ENCODE data around the gene OSBPL9.
"Not testable (repeated sequence)": the region's sequence is repeated elsewhere in the genome, so short reads cannot be mapped to it uniquely, and the experiment has no call there.

The OSBPL9 gene

DNA sequence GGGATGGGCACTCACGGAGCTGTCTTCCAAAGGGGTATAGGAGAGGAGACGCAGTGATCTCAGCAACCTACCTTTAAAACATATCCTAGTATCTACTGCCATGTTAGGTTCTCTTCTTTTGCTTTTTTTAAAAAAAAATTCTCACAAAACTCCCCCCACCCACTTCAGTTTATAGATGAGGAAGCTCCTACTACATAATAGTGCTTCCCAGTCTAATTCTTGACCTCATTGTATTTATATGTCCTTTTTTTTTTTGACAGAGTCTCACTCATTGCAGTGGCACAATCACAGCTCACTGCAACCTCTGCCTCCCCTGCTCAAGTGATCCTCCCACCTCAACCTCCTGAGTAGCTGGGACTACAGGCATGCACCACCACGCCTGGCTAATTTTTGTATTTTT lies 99.9 kb downstream of the OSBPL9 start:
- DNase-seq, result no peak

DNA sequence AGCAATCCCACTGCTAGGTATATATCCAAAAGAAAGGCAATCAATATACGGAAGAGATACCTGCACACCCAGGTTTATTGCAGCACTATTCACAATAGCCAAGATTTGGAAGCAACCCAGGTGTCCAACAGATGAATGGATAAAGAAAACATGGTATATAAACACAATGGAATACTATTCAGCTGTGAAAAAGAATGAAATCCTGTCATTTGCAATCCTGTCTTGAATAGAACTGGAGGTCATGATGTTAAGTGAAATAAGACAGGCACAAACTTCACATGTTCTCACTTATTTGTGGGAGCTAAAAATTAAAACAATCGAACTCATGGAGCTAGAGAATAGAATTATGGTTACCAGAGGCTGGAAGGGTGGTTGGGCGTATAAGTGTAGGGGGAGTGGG lies 101.0 kb downstream of the OSBPL9 start:
- no peak for DNase-seq

DNA sequence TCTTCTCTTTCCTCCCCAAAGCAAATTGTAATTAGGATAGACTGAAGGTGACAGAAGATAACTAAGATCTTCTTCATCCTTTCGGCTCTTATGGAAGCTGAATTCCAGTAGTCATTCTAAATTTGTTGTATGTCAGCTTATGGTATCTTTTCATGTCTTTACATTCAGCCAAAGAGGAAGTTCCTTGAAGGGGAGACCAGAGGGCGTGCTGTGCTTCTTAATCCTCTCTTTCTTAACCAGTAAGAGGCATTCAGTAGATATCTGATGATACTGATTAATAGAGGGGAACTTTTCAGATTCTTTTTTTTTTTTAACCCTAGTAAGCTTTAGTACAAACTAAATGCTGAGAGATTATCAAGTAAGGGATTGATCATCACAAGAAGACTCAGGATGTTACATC lies 102.3 kb downstream of the OSBPL9 start:
- no peak for DNase-seq

DNA sequence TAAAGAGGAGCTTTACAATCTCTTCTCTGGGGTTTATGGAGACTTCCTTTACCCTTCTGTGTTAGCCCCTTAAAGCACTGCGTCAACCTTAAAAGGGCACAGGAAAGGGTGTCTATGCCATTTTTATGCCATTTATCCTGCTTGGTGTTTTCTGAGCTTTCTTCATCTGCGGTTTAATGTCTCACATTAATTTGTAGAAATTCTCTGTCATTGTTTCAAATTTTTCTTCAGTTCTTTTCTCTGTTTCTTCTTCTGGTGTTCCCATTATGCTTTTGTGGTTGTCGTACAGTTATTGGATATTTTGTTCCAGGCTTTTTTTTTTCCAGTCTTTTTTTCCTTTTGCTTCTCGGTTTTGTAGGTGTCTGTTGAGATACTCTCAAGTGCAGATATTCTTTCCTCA lies 107.9 kb downstream of the OSBPL9 start:
- DNase-seq, result no peak

DNA sequence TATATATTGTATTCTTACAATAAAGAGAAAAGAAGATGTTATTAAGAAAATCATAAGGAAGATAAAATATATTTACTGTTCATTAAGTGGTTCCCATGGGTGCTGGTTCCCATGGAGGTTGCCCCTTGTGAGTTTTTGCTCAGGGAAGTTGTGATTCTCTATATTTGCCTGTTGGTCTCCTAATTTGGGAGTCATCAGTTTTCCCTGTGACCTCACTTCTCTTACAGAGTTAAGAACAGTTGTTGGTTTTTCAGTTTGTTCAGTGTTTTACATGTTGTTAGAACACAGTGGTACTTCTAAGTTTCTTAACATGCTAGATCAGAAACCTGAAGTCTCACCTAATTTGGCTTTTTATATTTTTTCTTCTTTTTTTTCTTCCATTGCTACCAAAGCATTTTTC lies 109.2 kb downstream of the OSBPL9 start:
- DNase-seq, result no peak

DNA sequence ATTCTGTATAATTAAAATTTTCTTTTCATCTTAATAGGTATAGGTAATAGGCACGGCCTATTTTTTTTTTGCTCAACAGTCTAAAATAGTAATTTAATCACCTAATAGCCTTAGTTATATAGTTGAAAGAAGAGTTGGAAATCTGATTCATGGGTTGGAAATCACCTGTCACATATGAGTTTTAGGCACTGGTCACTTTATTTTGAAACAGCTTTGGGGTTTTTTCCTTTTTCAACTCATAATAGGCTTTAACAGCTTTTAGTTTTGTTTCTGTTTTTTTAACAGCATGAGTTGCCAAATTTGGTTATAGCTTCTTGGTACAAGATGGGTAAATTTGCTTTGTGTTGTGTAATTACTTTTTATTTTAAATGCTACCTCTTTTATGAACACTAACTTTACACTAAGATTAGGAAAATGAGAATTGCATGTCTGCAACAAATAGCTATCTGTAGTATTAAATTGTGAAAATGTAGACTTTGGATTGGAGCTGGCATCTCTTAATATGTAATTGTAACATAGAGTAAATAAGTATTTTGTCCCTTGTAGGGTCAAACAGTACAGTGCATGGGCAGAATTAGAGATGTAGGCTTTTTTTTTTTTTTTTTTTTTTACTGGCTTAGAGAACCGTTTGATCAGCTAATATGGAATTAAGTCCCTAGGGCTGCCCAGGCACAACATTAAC lies 109.8 kb downstream of the OSBPL9 start:
- DNase-seq, result no peak

DNA sequence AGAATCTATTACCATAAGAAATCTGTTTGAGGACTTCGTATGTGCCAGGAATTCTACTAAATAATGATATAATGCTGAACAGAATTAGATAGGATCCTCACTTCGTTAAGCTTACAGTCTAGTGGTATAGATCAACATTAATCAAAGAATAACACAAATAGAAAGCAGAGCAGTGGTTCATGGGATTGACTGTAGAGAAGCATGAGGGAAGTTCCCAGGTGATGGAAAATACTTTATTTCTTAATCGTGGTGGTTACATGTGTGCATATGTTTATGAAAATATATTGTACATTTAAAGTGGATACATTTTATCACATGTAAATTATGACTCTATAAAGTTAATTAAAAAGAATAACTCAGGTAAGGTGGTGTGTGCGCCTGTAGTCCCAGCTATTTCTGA lies 110.5 kb downstream of the OSBPL9 start:
- no peak for DNase-seq

DNA sequence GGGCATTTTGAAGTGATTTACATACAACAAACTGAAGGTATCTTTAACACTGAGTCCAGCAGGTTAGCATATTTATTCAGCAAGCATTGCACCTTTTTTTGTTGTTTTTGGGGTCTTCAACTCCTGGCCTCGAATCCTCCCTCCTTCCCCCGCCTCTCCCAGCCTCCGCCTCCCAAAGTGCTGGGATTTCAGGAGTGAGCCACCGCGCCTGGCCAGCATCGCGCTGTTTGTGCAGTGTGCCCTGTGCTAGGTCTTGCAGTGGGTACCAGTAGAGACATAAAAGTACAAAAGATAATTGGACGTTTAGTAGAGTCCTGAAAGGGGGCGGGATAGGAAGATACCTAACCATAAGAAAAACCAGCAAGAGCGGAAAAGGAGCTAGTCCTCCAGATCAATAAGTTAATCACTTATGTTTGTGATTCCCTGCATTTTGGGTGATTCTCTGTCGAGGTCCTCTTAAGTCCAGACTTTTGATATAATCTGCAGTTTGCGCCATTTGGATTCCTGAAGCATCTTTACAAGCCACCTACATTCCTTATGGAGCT lies 111.8 kb downstream of the OSBPL9 start:
- DNase-seq, result no peak

DNA sequence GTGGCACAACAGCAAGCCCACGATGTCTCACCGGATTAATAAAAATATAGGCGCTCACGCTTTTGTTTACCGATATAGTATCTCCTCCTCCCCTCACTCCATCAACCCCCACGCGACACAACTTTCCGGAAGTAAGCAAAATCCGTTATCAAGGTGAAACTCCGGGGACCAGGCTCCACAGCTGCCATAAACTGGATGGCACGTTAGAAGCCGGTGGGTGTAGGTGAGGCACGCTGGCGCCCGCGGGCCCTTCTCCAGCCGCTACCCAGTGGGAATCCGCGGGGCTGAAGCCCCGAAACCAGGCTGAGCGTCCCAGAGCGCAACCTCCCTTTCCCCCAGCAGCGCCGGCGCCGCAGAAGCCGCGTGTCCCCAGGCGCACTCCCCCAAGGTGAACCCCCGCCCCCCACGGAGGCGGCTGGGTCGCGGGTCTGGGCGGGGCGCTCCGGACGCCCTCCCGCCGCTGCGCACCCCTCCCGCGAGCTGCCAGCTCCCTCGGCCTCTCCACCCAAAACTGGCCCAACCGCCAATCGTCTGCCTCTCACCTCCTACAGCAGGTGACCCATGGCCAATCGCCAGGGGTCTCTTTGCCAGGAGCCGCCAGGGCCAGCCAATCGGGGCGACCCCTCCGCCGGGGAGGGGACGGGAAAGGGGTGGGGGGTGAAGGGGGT lies 112.4 kb downstream of the OSBPL9 start:
- DNase-seq, result peak; percentile 87

DNA sequence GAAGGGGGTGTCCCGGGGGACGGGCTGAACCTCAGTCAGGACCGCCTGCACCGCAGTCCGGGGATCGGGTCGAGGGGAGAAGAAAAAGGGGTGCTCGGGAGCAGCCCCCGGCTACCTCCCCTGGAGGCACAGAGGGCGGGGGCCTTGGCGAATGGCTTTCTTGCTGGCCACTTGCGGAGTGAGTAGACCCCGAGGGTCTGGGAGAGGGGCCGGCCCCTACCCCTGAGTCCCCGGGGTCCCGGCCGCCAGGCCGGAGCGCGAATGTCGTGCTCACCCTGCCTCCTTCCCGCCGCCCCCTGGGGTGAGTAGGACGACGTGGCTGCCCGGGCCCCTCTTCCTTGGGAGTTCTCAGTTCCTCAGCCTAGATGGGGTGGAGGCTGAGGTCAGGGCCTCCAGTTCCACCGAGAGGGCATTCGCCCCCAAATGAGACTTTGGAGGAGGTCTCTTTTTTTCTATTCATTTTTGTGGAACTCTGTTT lies 113.0 kb downstream of the OSBPL9 start:
- no peak for DNase-seq

DNA sequence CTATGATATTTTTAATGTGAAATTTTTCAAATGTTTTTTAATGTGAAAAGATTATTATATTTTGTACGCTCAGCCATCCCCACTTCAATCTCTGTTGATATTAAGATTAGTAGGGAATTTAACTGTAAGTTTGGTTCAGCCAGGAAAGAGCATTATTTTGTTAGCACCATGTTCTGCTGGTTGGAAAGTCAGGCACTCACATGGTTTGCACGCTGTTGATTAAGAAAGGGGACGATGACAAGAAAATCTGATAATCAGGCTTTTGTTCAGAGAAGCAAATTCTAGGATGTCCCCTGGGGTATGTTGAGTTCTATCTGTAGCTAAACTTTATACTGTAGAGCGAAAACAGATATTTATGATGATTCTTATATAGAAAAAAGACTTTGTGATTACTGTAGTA lies 115.1 kb downstream of the OSBPL9 start:
- no peak for DNase-seq

DNA sequence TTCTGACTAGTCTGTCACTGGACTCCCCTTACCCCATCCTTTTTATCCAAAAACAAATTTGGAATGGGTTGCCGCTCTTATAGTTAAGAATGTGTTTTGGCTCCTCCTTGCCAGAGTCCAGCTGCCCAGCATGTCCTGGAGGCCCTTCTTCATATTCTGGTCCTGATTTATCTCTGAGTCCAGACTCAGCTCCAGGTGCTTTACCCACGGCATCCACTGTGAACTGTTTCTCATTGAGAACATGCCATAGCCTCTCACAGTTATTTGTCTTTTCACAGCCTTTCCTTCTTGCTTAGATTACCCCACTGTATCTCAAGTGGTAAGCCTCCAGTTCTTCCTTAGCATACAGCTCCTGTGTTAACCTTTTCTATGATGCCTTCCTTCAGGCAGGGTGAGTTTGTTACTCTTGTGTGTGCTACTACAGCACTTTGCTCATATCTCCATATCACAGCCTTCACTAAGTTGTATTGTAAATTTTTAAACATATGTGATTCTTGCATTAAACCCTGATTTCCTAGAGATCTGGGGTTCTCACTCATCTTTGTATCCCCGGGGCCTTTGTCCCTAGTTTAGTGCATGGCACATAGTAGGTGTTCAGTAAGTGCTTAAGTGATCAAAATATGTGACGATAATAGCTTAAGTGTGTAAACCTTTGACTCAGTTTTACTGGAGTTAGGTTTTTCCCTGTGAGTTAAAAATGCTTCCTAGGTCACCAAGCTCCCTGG lies 116.0 kb downstream of the OSBPL9 start:
- no peak for DNase-seq

DNA sequence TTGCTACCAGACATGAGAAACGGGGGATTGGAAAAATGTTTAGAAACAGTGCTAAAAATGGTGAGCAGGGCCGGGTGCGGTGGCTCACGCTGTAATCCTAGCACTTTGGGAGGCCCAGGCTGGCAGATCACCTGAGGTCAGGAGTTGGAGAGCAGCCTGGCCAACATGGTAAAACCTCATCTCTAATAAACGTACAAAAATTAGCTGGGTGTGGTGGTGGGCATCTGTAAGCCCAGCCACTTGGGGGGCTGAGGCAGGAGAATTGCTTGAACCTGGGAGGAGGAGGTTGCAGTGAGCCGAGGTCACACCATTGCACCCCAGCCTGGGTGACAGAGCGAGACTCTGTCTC lies 116.5 kb downstream of the OSBPL9 start:
- DNase-seq, result not testable (repeated sequence)

DNA sequence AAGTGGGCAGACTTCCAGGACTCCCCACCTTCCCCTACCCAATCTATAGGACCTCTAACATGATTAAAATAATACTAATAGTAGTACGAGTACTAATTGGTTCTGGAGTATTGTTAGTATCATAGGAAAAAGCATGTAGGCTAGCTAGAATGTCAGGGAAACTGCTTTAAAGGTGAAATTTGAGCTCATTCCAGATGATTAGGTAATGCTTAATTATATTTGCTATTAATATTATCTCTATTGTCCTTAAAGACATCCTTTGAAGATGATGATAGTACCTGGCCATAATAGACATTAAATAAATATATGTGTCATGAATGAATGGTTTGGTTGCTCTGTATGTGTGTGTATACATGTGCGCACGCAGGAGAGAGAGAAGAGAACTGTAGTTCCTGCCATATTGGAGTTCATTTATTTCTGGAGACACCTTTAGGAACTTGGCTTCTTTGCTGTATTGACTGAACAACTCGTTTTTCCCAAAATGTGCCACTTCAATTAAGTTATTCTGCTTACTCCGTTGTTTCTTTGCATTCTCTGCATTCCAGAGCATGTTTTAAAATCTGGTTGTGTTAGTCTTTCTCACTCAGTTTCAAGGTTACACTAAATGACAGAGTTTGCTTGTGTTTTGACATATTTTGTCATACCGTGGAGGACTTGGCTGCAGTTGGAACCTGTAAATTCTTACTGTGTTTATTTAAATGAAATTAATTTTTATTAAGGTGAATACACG lies 117.1 kb downstream of the OSBPL9 start:
- DNase-seq, result peak; percentile 10

DNA sequence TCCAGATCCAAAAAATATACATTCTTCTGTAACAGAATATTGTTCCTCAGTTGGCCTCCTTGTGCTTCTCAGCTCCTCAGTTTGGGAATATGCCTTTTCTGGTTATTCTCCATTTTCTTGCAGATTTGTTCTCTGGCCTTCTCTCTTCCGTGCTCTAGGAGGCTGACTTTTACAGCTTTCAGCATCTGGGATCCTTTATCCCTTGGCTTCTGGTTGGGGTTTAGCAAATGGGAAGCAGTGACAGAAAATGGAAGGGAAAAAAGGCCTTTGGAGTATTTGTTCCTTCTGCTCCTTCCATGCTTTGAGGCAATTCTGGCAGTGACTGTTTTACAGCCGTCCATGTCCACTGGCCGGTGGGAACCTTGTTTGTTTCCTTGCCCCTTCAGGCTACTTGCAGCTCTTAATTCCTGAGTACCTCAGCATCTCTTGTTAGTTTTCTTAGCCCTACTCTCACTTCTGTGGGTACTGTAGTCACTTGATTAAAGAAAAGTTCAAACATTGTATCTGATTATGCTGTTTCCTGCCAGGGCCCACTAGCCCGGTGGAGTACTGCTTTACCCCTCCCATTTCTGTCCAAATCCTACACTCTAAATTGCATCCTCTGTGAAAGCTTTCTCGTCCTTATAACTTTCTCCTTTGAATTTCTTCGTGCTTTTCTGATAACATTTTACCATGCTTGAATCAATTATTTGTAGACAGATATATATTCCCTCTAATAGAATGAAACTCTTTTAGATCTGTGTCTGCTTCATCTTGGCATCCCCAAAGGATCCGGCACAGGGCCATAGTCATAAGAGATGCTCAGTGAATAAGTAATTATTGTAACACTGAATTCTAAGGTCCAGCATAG lies 118.2 kb downstream of the OSBPL9 start:
- DNase-seq, result no peak

DNA sequence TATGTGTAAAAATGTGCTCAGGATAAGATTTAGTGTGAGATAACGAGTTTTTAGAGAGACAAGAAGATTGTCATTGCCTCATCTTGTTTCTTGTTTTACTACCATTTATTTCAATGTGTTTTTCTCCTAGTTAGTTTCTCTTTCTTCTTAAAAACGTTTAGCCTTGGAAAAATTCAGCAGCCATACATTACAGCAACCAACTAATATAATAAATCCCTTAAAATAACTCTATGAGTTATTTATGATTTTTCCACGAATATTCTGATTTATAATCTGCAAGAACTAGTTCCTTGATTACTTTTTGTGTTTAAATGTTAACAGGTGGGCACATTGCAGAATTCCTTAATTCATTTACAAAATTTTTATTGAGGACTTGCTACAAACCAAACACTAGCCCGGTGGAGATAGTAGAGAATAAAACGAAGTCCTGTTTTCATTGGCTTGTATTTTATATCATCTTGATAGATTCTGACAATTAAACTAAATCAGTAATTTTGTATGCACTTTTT lies 118.9 kb downstream of the OSBPL9 start:
- DNase-seq, result no peak

DNA sequence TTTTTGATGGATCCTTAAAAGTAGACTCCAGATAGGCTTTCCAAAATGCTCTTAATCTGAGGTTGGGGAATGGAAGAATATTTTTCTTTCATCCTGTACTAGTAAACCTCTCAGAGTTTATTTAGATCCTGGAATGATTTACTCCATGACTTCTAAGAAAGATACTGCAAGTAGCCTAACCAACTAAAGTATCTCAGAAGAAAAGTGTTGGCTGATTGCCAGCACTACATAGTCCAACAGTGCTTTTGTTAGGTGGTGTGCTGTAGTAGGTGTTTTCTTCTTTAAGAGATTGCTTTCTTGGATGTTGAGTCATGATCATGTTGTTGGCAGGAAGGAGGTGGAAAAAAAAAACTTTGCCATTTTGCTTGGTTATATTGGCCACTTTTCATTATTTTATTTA lies 119.8 kb downstream of the OSBPL9 start:
- DNase-seq, result peak; percentile 29

DNA sequence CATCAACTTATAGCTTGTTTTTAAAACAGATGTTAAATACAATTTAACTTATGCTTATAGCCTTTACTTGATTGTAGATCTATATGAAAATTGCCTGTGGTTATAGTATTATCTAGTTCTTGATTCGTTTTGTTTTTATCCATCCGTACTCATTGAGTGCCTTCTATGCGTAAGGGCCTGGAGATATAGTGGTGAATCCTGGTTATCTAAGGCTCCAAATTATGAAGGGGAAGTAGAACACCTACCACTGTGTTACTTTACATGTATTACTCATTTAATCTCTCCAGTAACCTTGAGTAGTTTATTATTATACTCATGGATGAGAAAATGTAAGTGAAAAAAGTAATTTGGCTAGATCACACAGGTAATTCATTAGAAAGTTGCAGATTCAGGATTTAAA lies 121.8 kb downstream of the OSBPL9 start:
- DNase-seq, result no peak

DNA sequence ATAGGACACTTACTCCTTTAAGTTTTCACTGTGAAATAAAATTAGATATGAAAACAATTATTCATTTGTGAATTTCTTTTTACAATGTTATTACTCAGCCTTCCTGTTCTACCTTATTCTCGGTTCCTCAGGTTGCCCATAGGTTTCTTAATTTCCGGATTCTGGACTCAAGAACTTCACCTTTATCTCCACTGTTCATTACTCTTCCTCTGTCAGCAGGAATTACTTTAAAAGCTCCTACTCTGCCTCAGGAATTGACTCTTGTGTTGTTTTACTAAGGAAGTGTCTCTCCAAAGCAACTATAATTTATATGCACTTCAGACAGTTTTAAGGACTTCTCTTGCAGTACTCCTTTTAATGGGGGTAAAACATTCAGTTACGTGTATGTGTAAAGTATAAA lies 123.8 kb downstream of the OSBPL9 start:
- DNase-seq, result no peak

DNA sequence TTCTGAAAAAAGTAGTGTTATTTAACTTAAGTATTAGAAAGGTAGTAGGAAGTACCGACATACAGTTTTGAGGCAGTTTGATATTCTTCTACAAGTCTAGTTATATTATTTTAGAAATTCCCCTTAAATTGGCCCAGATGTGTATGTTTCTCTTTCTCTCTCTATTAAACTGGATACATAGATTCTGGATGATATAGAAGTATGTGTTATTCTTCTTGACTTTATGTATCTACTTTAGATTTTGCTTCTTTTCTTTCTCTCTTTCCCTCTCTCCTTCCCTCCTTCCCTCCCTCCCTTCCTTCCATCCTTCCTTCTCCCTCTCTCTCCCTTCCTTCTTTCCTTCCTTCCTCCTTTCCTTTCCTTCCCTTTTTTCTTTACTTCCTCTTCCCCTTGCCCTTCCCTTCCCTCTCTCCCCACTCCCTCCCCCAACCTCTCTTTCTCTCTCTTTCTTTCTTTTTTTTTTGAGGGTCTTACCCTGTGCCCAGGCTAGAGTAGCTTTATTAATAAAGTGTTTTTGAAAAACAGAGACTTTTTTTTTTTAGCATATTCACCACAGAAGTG lies 124.3 kb downstream of the OSBPL9 start:
- no peak for DNase-seq

Measured in fibroblast of skin of abdomen (primary cell).